K562 (cell line): ENCODE data around the gene MIP. TPM values are rescaled to one million over a fixed set of nuclear protein-coding genes. Genes with fewer than 3 reads are reported as not detected.

Experiments
- ASH1L ChIP-seq: fragments of 450-650 bp; IDR thresholded peaks from 2 replicates; pipeline ENCODE4 v1.6.1; 2018; ENCODE audit warnings: borderline replicate concordance, mild to moderate bottlenecking, low read depth; ENCODE audit not compliant: partially characterized antibody
- C11orf30 ChIP-seq: fragments of 450-650 bp; IDR thresholded peaks from 2 replicates; pipeline ENCODE4 v1.6.1; 2016; ENCODE audit warnings: low read depth, mild to moderate bottlenecking
- E2F5 ChIP-seq: sonication (generic); formaldehyde crosslinking; IDR thresholded peaks from 2 replicates; pipeline ENCODE4 v1.8.0; 2022; ENCODE audit warnings: mild to moderate bottlenecking, missing genetic modification reagents
- E2F6 ChIP-seq, 2 experiments: IDR thresholded peaks; 2 replicates each; pipeline ENCODE4 v1.6.1; 2011; ENCODE audit warnings: borderline replicate concordance in 1 of 2, control low read depth in 1 of 2, low read depth in 1 of 2, low read length in 1 of 2, mild to moderate bottlenecking in 1 of 2, mixed read lengths in 1 of 2, moderate library complexity in 1 of 2; ENCODE audit not compliant: insufficient read depth in 1 of 2, insufficient read length in 1 of 2, poor library complexity in 1 of 2, severe bottlenecking in 1 of 2; ENCODE audit errors: extremely low read depth in 1 of 2
- ELF4 ChIP-seq: fragments of 450-650 bp; formaldehyde crosslinking; IDR thresholded peaks from 2 replicates; pipeline ENCODE4 v1.4.0; 2022; ENCODE audit warnings: missing genetic modification characterization
- FOXA1 ChIP-seq: fragments of 450-650 bp; IDR thresholded peaks from 2 replicates; pipeline ENCODE4 v1.6.1; 2016; ENCODE audit warnings: mild to moderate bottlenecking, borderline replicate concordance
- GATA2 ChIP-seq: sonication (generic); formaldehyde crosslinking; IDR thresholded peaks from 2 replicates; pipeline ENCODE4 v1.4.0; 2020; ENCODE audit warnings: mild to moderate bottlenecking, missing genetic modification reagents
- HDAC3 ChIP-seq: fragments of 450-650 bp; IDR thresholded peaks from 2 replicates; pipeline ENCODE4 v1.6.1; 2018; ENCODE audit warnings: borderline replicate concordance, mild to moderate bottlenecking, moderate library complexity; ENCODE audit not compliant: partially characterized antibody
- KDM4B ChIP-seq, 2 experiments: fragments of 450-650 bp in 1 of 2; sonication (generic) in 1 of 2; IDR thresholded peaks; 2 replicates each; pipeline ENCODE4 v1.6.1; 2016 to 2017; ENCODE audit warnings: borderline replicate concordance in 2 of 2, antibody characterized with exemption in 1 of 2, low read depth in 1 of 2, mild to moderate bottlenecking in 1 of 2
- MAZ ChIP-seq, 2 experiments: fragments of 450-650 bp in 1 of 2; sonication (generic) in 1 of 2; formaldehyde crosslinking; IDR thresholded peaks in 1 of 2; conservative IDR thresholded peaks in 1 of 2; 2 replicates each; pipeline versions ENCODE4 v1.4.0 to v1.5.0; 2020; ENCODE audit warnings: mild to moderate bottlenecking in 1 of 2, missing genetic modification reagents in 1 of 2
- POLR2B ChIP-seq: fragments of 450-650 bp; IDR thresholded peaks from 2 replicates; pipeline ENCODE4 v1.6.1; 2018; ENCODE audit warnings: low read depth; ENCODE audit not compliant: partially characterized antibody
- PRMT5 ChIP-seq: sonication (generic); formaldehyde crosslinking; IDR thresholded peaks from 2 replicates; pipeline ENCODE4 v1.5.0; 2020; ENCODE audit warnings: missing genetic modification reagents
- RAD21 ChIP-seq, 2 experiments: fragments of 250-450 bp in 1 of 2; fragments of 450-650 bp in 1 of 2; sonication (Bioruptor Pico) in 1 of 2; formaldehyde crosslinking in 1 of 2; IDR thresholded peaks in 1 of 2; conservative IDR thresholded peaks in 1 of 2; 2 replicates each; pipeline versions ENCODE4 v1.4.0 to v1.8.0; 2020 to 2022; ENCODE audit warnings: mild to moderate bottlenecking in 2 of 2, moderate library complexity in 1 of 2
- SAFB ChIP-seq: fragments of 200-400 bp; formaldehyde crosslinking; IDR thresholded peaks from 2 replicates; pipeline ENCODE4 v1.6.1; 2017; ENCODE audit warnings: low read depth, low read length, borderline replicate concordance
- SIRT6 ChIP-seq: IDR thresholded peaks from one replicate; pipeline ENCODE4 v1.6.1; 2012; ENCODE audit warnings: low read depth, mild to moderate bottlenecking, control low read depth, inconsistent platforms, low read length, moderate library complexity
- SOX6 ChIP-seq: fragments of 450-650 bp; IDR thresholded peaks from 2 replicates; pipeline ENCODE4 v1.6.1; 2014; ENCODE audit warnings: mild to moderate bottlenecking
- TBP ChIP-seq: optimal IDR thresholded peaks from 2 replicates; pipeline ENCODE3; 2011; ENCODE audit warnings: low read depth, low read length, improper control_type of control experiment
- ZFP36 ChIP-seq: fragments of 150-350 bp; IDR thresholded peaks from 2 replicates; pipeline ENCODE4 v1.6.1; 2018; ENCODE audit warnings: low read length, low read depth; ENCODE audit not compliant: partially characterized antibody
- ZNF280B ChIP-seq: fragments of 250-450 bp; sonication (Bioruptor Pico); IDR thresholded peaks from 2 replicates; pipeline ENCODE4 v1.5.1; 2021; ENCODE audit warnings: mild to moderate bottlenecking
- ZNF408 ChIP-seq: fragments of 250-450 bp; sonication (Bioruptor Pico); IDR thresholded peaks from 2 replicates; pipeline ENCODE4 v1.4.0; 2020; ENCODE audit warnings: low read depth, mild to moderate bottlenecking, moderate library complexity
- ZNF512 ChIP-seq: IDR thresholded peaks from 2 replicates; pipeline ENCODE4 v1.6.1; 2016; ENCODE audit warnings: missing genetic modification characterization, missing compliant biosample characterization
- ZNF696 ChIP-seq: fragments of 250-450 bp; sonication (Bioruptor Pico); conservative IDR thresholded peaks from 2 replicates; pipeline ENCODE4 v1.4.0; 2020; ENCODE audit warnings: mild to moderate bottlenecking, moderate library complexity
- polyA plus RNA-seq, 8 experiments: library from polyadenylated mRNA; depleted of rRNA in 4 of 8; stranded (reverse) in 5 of 8; unstranded in 3 of 8; fragments of >200 nt; fragmentation: Nextera tagmentation in 2 of 8; fragmentation: Illumina TruSeq in 1 of 8; extraction: Ambion mirVana in 2 of 8; extraction: Trizol in 1 of 8; gene quantifications; 2 replicates each; pipeline versions ENCODE4 v1.2.1 to v1.2.3, GENCODE V29; 2011 to 2014; ENCODE audit warnings: inconsistent platforms in 1 of 8, missing spikeins in 1 of 8
- total RNA-seq, 7 experiments: library from RNA; depleted of rRNA in 6 of 7; stranded (reverse); fragments of >200 nt in 6 of 7; fragmentation: Illumina TruSeq in 2 of 7; extraction: Trizol in 2 of 7; gene quantifications; 2 replicates each; pipeline versions ENCODE4 v1.2.1 to v1.2.3, GENCODE V29; 2011 to 2021; ENCODE audit warnings: low replicate concordance in 1 of 7

The MIP gene
- total and polyA plus RNA-seq, 9 of the 15 experiments (the other 6 are each of a cell fraction or from before 2014, with no cell fraction given): 0.09 to 0.36 (median 0.19) TPM; not detected in 5

- TF ChIP-seq GATA2 (CRISPR knock-in tag) (no peak), C11orf30 (peak; percentile 59), E2F5 (CRISPR knock-in tag) (no peak), SIRT6 (no peak), ZNF696 (CRISPR knock-in tag) (no peak), ELF4 (CRISPR knock-in tag) (0 out of 2 replicates have a peak, but pooled peaks have one; percentile 14), E2F6 (IDR thresholded peaks at IDR 0.05; ENCODE audit: borderline replicate concordance in 1 of 2, extremely low read depth in 1 of 2, insufficient read depth in 1 of 2, insufficient read length in 1 of 2, low read depth in 1 of 2, low read length in 1 of 2, poor library complexity in 1 of 2, severe bottlenecking in 1 of 2) (peak; percentile 97 to 98), POLR2B (peak; percentile 87), PRMT5 (CRISPR knock-in tag) (no peak), SOX6 (peak; percentile 17; the same call in 1 of the 2 replicates), KDM4B (IDR thresholded peaks at IDR 0.05; ENCODE audit: borderline replicate concordance in 2 of 2, low read depth in 1 of 2) (no peak), ZNF512 (tag) (peak; percentile 63), HDAC3 (no peak), ZNF408 (CRISPR knock-in tag) (no peak), TBP (peak; percentile 64), FOXA1 (no peak), ZNF280B (CRISPR knock-in tag) (no peak), ASH1L (no peak), SAFB (no peak), ZFP36 (no peak), MAZ (CRISPR knock-in tag; conservative IDR thresholded peaks at IDR 0.05 in 1 of 2, IDR thresholded peaks at IDR 0.05 in 1 of 2) (peak; percentile 84 to 91), RAD21 (CRISPR knock-in tag; conservative IDR thresholded peaks at IDR 0.05 in 1 of 2, IDR thresholded peaks at IDR 0.05 in 1 of 2) (no peak)
Measured at GRCh38 chr12:56448860-56449621, 5.4 kb downstream of the MIP start, which contains the start of gene TIMELESS (continued).
